ENCODE data around the gene TMED5.
A peak's percentile ranks its signal among the peaks of the same experiment; 100 is the strongest.

Gene TMED5

DNA sequence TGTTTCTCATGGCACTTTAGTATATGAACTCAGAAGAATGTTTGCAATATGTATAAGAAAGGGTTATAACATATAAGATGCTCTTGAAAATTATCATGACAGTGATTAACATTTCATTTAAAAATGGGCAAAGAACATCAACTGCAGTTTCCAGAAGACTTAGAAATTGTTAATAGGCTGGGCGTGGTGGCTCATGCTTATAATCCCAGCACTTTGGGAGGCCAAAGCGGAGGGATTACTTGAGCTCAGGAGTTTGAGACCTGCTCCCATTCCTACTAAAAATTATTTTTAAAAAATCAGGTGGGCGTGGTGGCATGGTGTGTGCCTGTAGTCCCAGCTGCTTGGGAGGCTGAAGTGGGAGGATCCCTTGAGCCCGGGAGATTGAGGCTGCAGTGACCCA lies 78.1 kb downstream of the TMED5 start:
- H3K36me3 ChIP-seq (ENCODE audit: control insufficient read depth in 2 of 2, insufficient read depth in 1 of 2, low read length in 2 of 2), result peaks cover 9 to 33% of the 10 kb centered on the region in 2 experiments; a peak in 2 of 3 replicates
- H3K9me3 ChIP-seq (ENCODE audit: control insufficient read depth, insufficient read depth, low read depth, low read length), result no peaks in the 10 kb centered on the region
- no peak overlapping the region for H3K4me3 ChIP-seq (ENCODE audit: low read depth, low read length)
- POLR2A ChIA-PET, result no interaction called here
- no peak overlapping the region for H3K27ac ChIP-seq (ENCODE audit: extremely low read depth, low read depth, low read length)
- TF ChIP-seq KLF9 (tag by site-specific recombination; IDR thresholded peaks at IDR 0.05; ENCODE audit: low read depth) (0 out of 2 replicates have a peak, but pooled peaks have one; percentile 17), ZNF585B (tag by site-specific recombination; IDR thresholded peaks at IDR 0.05) (no peak), OSR2 (tag by site-specific recombination; IDR thresholded peaks at IDR 0.05) (no peak)
- CTCF ChIA-PET, result no interaction called here
- H3K4me1 ChIP-seq (ENCODE audit: control insufficient read depth, insufficient read depth, low read length), result no peaks in the 10 kb centered on the region
